ENCODE measurements around the gene SPAG6.

GRCh38 chr10:22458272-22459038 lies 113.2 kb downstream of the SPAG6 start:
- TF ChIP-seq CTCF (conservative IDR thresholded peaks at IDR 0.05; ENCODE audit: low read depth, low read length) (no peak), RAD21 (IDR thresholded peaks at IDR 0.05; ENCODE audit: low read length) (no peak), USF2 (IDR thresholded peaks at IDR 0.05; ENCODE audit: low read depth, low read length) (no peak)
